Esophagus squamous epithelium (tissue), 5 donors: ENCODE data around the gene CBS. TPM values are rescaled to one million over a fixed set of nuclear protein-coding genes. Genes with fewer than 3 reads are reported as not detected.
"Not testable (repeated sequence)": the region's sequence is repeated elsewhere in the genome, so short reads cannot be mapped to it uniquely, and the experiment has no call there.

Experiments used
- DNase-seq: peaks from one replicate; lab custom pipeline; 2025; lab: John Stamatoyannopoulos, UW
- H3K27ac ChIP-seq, 4 donors: fragments of 200-600 bp; sonication (generic); one replicate each; pipeline ENCODE4 v1.5.1; 2016 to 2019; ENCODE audit warnings: mild to moderate bottlenecking in 1 of 4
- H3K27me3 ChIP-seq, 4 donors: fragments of 200-600 bp; sonication (generic); 1 replicate in 3 of 4; 2 replicates in 1 of 4; pipeline versions ENCODE4 v1.5.1 to v1.6.0; 2017 to 2021; ENCODE audit warnings: antibody characterized with exemption in 1 of 4
- H3K36me3 ChIP-seq, 3 donors: fragments of 200-600 bp; sonication (generic); one replicate each; pipeline ENCODE4 v1.5.1; 2016 to 2019
- H3K4me1 ChIP-seq, 3 donors: fragments of 200-600 bp; sonication (generic); one replicate each; pipeline ENCODE4 v1.5.1; 2017 to 2019
- H3K4me3 ChIP-seq, 4 donors: fragments of 200-600 bp; sonication (generic); 1 replicate in 3 of 4; 2 replicates in 1 of 4; pipeline ENCODE4 v1.5.1; 2016 to 2019; ENCODE audit warnings: mild to moderate bottlenecking in 2 of 4, moderate library complexity in 1 of 4
- H3K9me3 ChIP-seq, 3 donors: fragments of 200-600 bp; sonication (generic); one replicate each; pipeline ENCODE4 v1.5.1; 2016 to 2019
- WGBS, 2 donors: methylation state at CpG; one replicate each; pipeline ENCODE4 v1.1.5; 2018; 5-methylcytosine and 5-hydroxymethylcytosine counted together
- intact Hi-C: fragments of 100-400 bp; cut with DNase I; formaldehyde crosslinking; loops from one replicate; pipeline ENCODE4 v1.15.0; 2022
- total RNA-seq, 4 donors: library from RNA; depleted of rRNA; stranded (reverse); fragments of >200 nt; gene quantifications; one replicate each; pipeline ENCODE4 v1.1.0, GENCODE V29; 2016
- donor health status: DM: yes; HTN: yes; CAD: no.

Gene CBS
- total RNA-seq: 10 to 100 TPM in 1 of 4 donors, 1 to 10 TPM in 2, not detected in 1; 1.1 to 15.8 (median 7.1) TPM

- no CpG with 5 or more reads among the region's 84 CpGs for WGBS, 2 donors
- H3K27me3 ChIP-seq, H3K4me1 ChIP-seq, H3K36me3 ChIP-seq, H3K9me3 ChIP-seq, DNase-seq, intact Hi-C loops, H3K27ac ChIP-seq, H3K4me3 ChIP-seq: not testable (repeated sequence)
Measured at GRCh38 chr21:43075170-43076022, at the start of gene CBS. Gene CBS, minus strand, starts transcription at chr21:43075835. Its CDS starts 3,642 bp downstream, at chr21:43072193.

GRCh38 chr21:43115956-43116355 lies 40.3 kb upstream of the CBS start:
- H3K36me3 ChIP-seq, DNase-seq, H3K4me1 ChIP-seq, H3K4me3 ChIP-seq, H3K27me3 ChIP-seq, intact Hi-C loops, H3K27ac ChIP-seq, H3K9me3 ChIP-seq: not testable (repeated sequence)
- WGBS, 2 donors: no CpG with 5 or more reads among the region's 4 CpGs

- H3K4me1 ChIP-seq, H3K36me3 ChIP-seq, H3K4me3 ChIP-seq, H3K27me3 ChIP-seq, intact Hi-C loops, H3K9me3 ChIP-seq, H3K27ac ChIP-seq, DNase-seq: not testable (repeated sequence)
- WGBS, 2 donors: 86% methylated on average over 5 of the region's 6 CpGs; no CpG with 5 or more reads in 1 of the 2 donors
Measured at GRCh38 chr21:43114483-43114882, 38.8 kb upstream of the CBS start.

DNA sequence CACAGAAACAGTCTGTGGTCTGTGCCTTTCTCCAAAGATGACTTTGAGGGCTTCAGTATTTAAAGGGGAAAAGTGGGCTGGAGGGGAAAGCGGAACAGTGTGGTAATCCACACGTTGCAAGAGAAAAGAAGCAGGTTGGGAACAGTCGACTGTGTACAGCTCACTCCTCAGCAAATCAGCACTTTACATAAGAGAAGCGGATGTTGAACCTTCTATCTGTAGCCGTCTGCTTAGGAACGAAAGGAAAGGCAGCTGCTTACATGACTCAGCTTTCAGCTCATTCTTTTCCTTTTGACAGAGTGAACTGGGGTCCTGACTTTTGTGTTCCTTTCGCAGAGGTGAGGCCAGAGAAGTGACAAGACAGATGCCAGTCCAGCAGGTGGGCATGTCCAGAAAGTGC lies 33.4 kb upstream of the CBS start:
- no CpG with 5 or more reads among the region's 7 CpGs for WGBS, 2 donors
- H3K27ac ChIP-seq, H3K4me3 ChIP-seq, H3K36me3 ChIP-seq, intact Hi-C loops, H3K9me3 ChIP-seq, H3K4me1 ChIP-seq, DNase-seq, H3K27me3 ChIP-seq: not testable (repeated sequence)

DNA sequence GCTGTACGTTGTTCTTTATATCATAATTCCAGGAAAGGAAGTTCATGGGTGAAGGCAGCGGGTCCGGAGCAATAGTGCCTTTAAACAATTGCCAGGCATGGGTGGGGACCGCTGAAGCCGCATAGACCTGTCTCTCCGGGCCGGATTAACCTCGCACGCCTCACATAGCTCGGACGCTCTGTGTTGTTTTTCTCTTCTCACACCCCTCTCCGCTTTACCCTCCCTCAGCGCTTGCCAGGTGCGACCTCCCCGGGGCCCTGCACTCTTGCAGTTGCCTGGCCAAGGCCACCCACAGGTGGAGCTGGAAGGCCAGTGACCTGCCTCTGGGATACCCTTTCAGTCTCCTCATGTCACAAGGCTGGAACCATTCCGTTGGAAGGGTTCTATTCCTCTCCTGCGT lies 32.5 kb upstream of the CBS start:
- H3K4me1 ChIP-seq, H3K9me3 ChIP-seq, H3K4me3 ChIP-seq, H3K36me3 ChIP-seq, DNase-seq, H3K27me3 ChIP-seq, intact Hi-C loops, H3K27ac ChIP-seq: not testable (repeated sequence)
- no CpG with 5 or more reads among the region's 17 CpGs for WGBS, 2 donors

DNA sequence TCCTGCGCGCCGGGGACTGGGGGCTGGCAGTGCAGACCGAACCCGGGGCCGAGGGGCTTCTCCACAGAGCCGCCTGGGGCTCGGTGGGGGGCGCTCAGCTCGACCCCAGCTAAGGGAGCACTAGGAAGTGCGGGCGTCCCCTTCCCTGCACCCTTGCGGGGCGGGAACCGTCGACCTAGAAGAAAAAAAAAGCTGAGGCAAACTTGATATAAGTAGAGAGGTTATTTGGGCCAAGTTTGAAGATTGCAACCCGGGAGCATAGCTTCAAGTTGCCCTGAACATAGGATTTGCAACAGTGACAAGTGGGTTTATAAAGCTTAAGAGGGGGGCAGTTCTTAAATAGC lies 32.1 kb upstream of the CBS start:
- no CpG with 5 or more reads among the region's 17 CpGs for WGBS, 2 donors
- DNase-seq, H3K36me3 ChIP-seq, intact Hi-C loops, H3K27me3 ChIP-seq, H3K9me3 ChIP-seq, H3K4me3 ChIP-seq, H3K27ac ChIP-seq, H3K4me1 ChIP-seq: not testable (repeated sequence)

GRCh38 chr21:43106965-43107793 lies 31.5 kb upstream of the CBS start, which contains the start of gene U2AF1:
Gene U2AF1, minus strand, starts transcription at chr21:43107570. Its CDS starts 76 bp downstream, at chr21:43107494.
- H3K36me3 ChIP-seq, H3K27me3 ChIP-seq, H3K4me1 ChIP-seq, H3K9me3 ChIP-seq, DNase-seq, intact Hi-C loops: not testable (repeated sequence)
- Histone ChIP-seq H3K4me3 (peak within 1 kb of the TSS in 3 of 4 donors; percentile 52 to 69 (median 65)), H3K27ac (peak within 1 kb of the TSS in 3 of 4 donors; percentile 76 to 91 (median 90))
- WGBS, 2 donors: no CpG with 5 or more reads among the region's 107 CpGs

DNA sequence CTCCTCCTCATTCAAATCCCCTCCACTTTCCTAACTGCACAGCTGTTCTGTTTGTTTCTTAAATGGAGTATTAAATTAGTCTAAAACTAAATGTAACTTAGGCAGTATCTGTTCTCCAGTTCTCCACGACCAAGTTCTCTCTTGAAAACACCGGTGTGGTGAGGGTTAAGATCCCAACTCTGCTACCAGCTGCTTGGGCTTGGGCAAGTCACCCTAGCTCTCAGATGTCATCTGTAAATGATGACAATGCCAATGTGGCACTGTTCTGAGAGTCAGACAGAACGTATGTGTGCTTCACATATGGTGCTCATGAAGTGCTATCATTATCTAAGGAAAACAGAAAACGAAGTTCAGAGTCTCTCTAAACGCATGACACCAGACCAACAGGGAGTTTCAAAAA lies 29.0 kb upstream of the CBS start:
- H3K27ac ChIP-seq, DNase-seq, H3K27me3 ChIP-seq, intact Hi-C loops, H3K4me1 ChIP-seq, H3K36me3 ChIP-seq, H3K9me3 ChIP-seq, H3K4me3 ChIP-seq: not testable (repeated sequence)
- WGBS, 2 donors: 84% methylated on average over 2 of the region's 5 CpGs; no CpG with 5 or more reads in 1 of the 2 donors

GRCh38 chr21:43102281-43102680 lies 26.6 kb upstream of the CBS start:
- intact Hi-C loops: not testable (repeated sequence)
- WGBS, 2 donors: no CpG with 5 or more reads among the region's 4 CpGs

DNA sequence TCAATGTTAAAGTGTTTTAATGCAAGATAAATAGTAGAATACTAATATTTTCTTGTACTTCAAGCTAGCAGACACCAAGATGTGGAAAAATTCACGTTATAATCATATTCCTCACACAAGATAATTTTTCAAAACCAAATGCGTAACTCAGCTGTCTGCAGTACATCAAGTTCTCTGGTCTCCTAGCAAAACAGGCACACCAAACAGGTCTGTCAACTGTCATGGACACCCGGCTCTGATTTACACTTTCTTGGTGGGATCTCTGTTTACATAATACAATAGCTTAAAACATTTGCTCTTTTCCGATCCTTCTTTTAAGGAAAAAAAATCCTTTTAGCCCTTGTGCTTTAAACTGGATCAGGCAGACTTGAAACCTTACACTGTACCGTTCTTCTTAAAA lies 26.0 kb upstream of the CBS start:
- H3K27me3 ChIP-seq, DNase-seq, H3K36me3 ChIP-seq, H3K4me3 ChIP-seq, H3K4me1 ChIP-seq, intact Hi-C loops, H3K27ac ChIP-seq, H3K9me3 ChIP-seq: not testable (repeated sequence)
- no CpG with 5 or more reads among the region's 5 CpGs for WGBS, 2 donors

More at GRCh38 chr21:43102281-43102680, 26.6 kb upstream of the CBS start:
- H3K27me3 ChIP-seq, H3K4me1 ChIP-seq, DNase-seq, H3K4me3 ChIP-seq, H3K9me3 ChIP-seq, H3K27ac ChIP-seq, H3K36me3 ChIP-seq: not testable (repeated sequence)

DNA sequence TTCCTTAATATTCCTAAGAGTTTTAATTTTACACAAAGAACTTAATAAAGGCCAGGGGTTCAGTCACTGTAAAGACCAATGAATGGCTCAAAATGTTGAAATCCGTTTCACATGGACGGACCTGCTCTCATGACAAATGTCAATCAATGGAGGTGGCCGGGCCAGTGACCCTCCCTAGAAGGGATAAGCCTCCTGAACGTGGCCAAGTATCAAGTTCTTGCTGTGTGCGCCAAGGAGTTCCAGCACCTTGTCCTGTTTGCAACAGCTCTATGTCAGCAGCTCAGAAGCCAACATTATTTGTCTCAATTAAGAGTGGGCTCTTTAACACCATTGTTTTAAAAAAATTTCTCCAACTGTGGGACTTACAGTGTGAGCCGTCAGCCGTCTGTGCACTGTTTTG lies 25.4 kb upstream of the CBS start:
- intact Hi-C loops, H3K27me3 ChIP-seq: not testable (repeated sequence)
- no CpG with 5 or more reads among the region's 7 CpGs for WGBS, 2 donors

GRCh38 chr21:43091979-43092614 lies 16.5 kb upstream of the CBS start:
- no CpG with 5 or more reads among the region's 16 CpGs for WGBS, 2 donors
- H3K4me1 ChIP-seq, intact Hi-C loops: not testable (repeated sequence)

More for the DNA sequence above, 25.4 kb upstream of the CBS start:
- H3K4me3 ChIP-seq, H3K36me3 ChIP-seq, H3K27ac ChIP-seq, DNase-seq, H3K9me3 ChIP-seq, H3K4me1 ChIP-seq: not testable (repeated sequence)

More at GRCh38 chr21:43091979-43092614, 16.5 kb upstream of the CBS start:
- H3K27ac ChIP-seq, DNase-seq, H3K36me3 ChIP-seq, H3K27me3 ChIP-seq, H3K4me3 ChIP-seq, H3K9me3 ChIP-seq: not testable (repeated sequence)
